NCI-H510A treated with DMSO at 0.1 percent for 48 hours (cell line): Measurements from ENCODE around the gene PRKAG1.

ENCODE experiments used
- DNase-seq: peaks from one replicate; lab custom pipeline; 2025; lab: John Stamatoyannopoulos, UW

The PRKAG1 gene

GRCh38 chr12:48966177-48966895, 52.2 kb downstream of the PRKAG1 start:
- no peak for DNase-seq

DNA sequence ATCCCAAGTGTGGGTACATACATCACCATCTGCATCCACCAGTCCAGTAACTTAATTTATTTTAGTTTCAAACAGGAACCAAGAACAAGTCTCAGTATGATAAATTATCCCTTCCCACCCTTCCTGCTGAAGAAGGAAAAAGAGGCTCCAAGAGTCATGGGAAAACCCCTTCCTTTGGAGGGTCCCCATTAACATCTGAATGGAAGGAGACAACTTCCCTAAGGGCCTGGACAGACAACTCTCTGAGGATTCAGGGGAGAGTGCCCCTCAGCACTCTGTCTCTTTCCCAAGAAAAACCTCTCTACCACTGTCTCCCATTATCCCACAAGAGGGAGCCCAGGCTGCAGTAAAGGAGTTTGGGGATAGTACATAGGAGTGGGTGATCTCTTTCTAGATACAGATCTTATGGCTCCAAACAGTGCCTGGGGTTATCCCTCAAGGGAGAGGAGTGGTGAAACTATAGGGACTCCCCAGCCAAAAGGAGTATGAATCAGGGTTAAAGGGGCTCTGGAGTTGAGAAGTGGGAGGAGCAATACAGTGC, 53.2 kb downstream of the PRKAG1 start:
- DNase-seq, result no peak

DNA sequence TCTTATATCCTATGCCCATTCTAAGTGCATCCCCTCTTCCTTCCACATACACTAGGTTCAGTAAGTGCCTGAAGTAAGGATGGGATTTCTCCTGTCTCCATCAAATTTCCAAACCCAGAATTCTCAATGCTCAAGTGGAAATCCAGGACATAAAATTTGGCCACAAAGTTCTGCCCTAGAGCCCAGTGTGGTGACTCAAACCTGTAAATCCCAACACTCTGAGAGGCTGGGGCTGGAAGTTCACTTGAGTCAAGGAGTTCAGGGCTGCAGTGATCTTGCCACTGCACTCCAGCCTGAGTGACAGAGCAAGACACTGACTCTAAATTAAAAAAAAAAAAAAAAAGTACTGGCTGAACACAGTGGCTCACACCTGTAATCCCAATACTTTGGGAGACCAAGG, 56.8 kb downstream of the PRKAG1 start:
- DNase-seq, result no peak

GRCh38 chr12:48961331-48961730, 57.2 kb downstream of the PRKAG1 start:
- no peak for DNase-seq

- no peak for DNase-seq
Measured at GRCh38 chr12:48960834-48961233, 57.7 kb downstream of the PRKAG1 start.

DNA sequence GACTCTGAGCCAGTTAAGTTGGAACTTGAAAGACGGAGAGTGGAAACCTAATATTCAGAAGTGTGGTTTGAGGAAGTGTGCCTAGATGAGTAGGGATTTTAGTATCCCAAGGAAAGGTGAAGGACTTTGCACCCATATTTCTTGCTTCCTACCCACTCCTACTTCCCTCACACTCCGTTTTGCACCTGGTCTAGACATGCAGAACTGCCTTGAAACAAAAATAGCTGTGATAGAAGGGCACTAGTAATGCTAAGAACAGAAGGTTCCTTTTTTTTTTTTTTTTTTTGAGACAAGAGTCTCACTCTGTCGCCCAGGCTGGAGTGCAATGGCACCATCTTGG, 60.6 kb downstream of the PRKAG1 start:
- DNase-seq, result no peak

DNA sequence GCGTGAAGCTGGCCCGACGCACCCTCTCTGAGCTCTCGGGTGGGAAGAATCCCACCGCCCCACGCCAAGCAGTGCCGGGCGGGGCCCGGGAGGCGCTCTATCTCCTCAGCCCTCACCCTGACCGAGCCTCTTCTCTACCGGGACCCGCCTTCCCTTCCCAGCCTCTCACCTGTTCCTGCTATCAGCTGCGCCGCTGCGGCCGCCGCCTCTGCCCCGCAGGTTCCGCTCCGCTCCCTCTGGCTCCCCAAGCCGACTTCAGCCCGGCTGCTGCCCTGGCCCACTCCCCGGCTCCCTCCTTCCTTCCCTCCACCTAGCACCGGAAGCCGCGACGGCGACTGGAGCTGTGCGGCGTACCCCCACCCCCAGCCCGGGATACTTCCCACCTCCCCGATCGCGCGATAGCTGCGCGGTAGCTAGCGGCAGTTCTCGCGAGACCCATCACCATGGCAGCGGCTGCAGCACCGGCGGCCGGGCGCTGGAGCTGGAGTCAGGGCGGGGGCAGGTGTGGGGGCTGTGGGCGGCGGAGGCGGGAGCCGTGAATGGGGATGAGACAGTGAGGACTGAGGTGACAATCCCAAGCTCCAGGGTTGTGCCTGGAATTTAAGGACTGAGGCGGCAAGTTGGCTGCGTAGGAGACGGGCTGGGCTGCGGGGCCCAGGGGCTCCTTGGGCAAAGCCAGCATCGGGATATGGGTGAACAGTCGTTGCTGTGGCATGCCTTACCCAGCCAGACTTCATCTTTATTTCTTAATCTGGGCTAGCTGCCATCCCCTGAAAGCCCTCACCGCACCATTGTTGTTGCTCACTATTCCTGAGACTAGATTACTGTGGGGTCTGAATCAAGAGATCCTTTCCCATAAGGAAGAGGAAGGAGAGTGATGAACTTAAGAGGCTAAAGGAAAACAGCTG, 61.2 kb downstream of the PRKAG1 start, which contains the start of gene ARF3:
TSS of gene ARF3 (minus strand) at position 347 of the 908 bp plus-strand sequence. CDS start 16,392 bp downstream, outside the sequence.
- peak; percentile 94 for DNase-seq

DNA sequence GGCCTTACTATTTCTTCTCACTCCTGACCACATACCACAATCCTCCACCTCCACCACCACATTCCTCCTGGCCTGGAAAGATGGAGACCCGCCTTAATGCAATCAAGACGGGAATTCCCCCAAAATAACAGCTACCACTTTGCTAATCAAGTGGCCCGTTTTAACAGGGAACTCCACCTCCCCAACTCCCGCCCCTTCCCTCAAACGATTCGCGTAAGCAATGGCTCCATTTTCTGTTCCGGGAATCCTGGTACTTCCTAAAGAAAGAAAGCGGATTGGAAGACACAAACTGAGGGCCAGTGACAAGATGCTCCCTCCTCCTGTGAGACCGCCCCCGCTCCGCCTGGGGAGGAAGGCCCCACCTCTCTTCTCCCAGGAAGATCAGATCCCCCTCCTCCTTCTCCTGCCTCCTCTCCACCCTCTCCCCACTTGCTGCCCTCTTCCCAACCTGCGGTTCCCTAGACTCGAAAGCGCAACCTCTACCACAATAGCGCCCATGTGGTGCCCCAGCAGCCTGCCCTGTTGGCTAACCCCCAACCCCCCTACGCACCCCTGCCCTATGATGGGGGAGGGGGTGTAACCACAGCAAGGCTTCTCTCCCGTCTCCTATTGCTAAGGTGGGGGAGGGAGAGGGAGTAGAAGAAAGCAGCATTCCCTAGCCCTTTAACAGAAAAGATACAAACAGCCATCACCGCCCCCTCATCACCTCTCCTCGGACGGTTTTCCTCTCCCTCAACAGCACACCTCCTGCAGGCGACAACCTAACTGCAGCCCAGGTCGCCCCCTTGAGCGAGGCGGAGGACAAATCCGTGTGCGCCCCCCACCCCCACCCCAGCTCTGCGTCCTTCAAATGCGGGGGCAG, 62.1 kb downstream of the PRKAG1 start:
- peak; percentile 90 for DNase-seq

GRCh38 chr12:48954841-48955501, 63.6 kb downstream of the PRKAG1 start:
- no peak for DNase-seq

DNA sequence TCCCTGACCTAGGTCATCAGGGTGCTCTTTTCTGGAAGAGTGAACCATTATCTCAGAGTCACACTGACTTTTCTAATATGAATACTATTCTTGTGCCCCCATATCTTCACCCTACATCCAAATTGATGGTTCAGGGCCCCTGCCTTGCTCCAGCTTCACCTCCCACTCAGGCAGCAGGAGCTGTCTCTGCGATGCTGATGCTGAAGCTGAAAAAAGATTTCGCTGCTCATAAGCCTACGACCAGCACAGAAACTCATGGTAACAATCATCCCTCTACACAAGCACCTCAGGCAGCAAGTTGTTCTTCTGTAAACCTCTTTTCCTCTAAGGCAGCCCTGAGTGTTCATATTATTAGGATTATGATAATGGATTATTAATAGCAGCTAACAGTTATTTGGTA, 64.5 kb downstream of the PRKAG1 start:
- DNase-seq, result no peak

DNA sequence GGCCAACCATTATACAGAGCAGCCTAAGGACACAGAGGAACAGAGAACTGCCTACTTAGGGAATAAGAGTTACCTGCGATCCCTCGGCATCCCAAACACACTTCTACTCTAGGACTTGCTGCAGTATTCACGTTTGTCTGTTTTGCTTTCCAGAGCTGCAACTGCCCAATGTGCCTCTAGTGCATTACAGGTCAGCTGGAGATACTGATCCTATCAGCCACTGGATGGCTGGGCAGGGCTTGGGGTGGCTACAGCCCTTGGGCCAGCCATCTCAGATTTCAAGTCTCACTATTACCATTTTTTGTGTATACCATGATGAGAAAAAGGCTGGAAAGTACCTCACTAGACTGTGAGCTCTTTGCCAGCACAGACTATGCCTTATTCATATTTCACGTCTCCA, 65.9 kb downstream of the PRKAG1 start:
- DNase-seq, result no peak
